K562 (cell line): Measurements from ENCODE around the gene PPM1F. TPM values are rescaled to one million over a fixed set of nuclear protein-coding genes. Genes with fewer than 3 reads are reported as not detected.

Source experiments
- ATAC-seq: fragments of 200-7000 bp; cut with Tn5 transposase; 3 replicates; pipeline ENCODE4 v1.9.1; 2020; ENCODE audit warnings: moderate library complexity
- BruUV-seq: library from RNA; stranded (reverse); fragments of 400-500 nt; replicated peaks from 2 replicates; lab custom pipeline; 2021; lab: Mats Ljungman, UMichigan
- CTCF ChIA-PET: fragments of 300-600 bp; formaldehyde crosslinking; extraction: SDS; loops from one replicate; lab custom pipeline; 2021; ENCODE audit warnings: low intra/inter-chr PET ratio; lab: Yijun Ruan, JAX
- POLR2A ChIA-PET: fragments of 300-600, 350-650 bp; sonication (Branson Sonifier 250); formaldehyde crosslinking; extraction: SDS; loops from one replicate; lab custom pipeline; 2021; ENCODE audit warnings: antibody characterized with exemption, inconsistent platforms; lab: Yijun Ruan, JAX
- DNase-seq, 4 experiments: peaks; one replicate each; pipeline versions ENCODE4 v3.0.0 to v3.0.0-alpha.2; 2011 to 2018; ENCODE audit warnings: low spot score in 3 of 4, mixed read lengths in 3 of 4; ENCODE audit errors: extremely low read depth in 1 of 4
- FAIRE-seq: peaks from 2 replicates; lab custom pipeline; 2011; peaks lifted over from hg19 to GRCh38; lab: Jason Lieb, UNC
- H2AFZ ChIP-seq: 2 replicates; pipeline ENCODE4 v1.6.0; 2011; ENCODE audit warnings: low read depth, low read length, control low read depth, inconsistent platforms
- H3K27ac ChIP-seq: fragments of 200-600 bp; 3 replicates; pipeline ENCODE4 v1.8.0; 2011; ENCODE audit warnings: low read depth, mild to moderate bottlenecking, control low read depth, inconsistent platforms, low read length, moderate library complexity, mixed read lengths; ENCODE audit errors: extremely low read depth
- H3K27me3 ChIP-seq, 2 experiments: fragments of 300-600 bp in 1 of 2; 2 replicates in 1 of 2; 3 replicates in 1 of 2; pipeline versions ENCODE4 v1.6.0 to v1.8.0; 2011; ENCODE audit warnings: inconsistent platforms in 2 of 2, low read length in 2 of 2, mild to moderate bottlenecking in 1 of 2, mixed read lengths in 1 of 2, moderate library complexity in 1 of 2; ENCODE audit not compliant: control insufficient read depth in 2 of 2, insufficient read depth in 2 of 2
- H3K36me3 ChIP-seq: fragments of 300-600 bp; 3 replicates; pipeline ENCODE4 v1.8.0; 2011; ENCODE audit warnings: mild to moderate bottlenecking, low read length, inconsistent platforms; ENCODE audit not compliant: control insufficient read depth, insufficient read depth
- H3K4me1 ChIP-seq, 2 experiments: fragments of 200-600 bp in 1 of 2; replicated peaks in 1 of 2; 2 replicates in 1 of 2; 3 replicates in 1 of 2; pipeline versions ENCODE4 v1.5.1 to v1.8.0; 2011; ENCODE audit warnings: inconsistent platforms in 2 of 2, low read length in 2 of 2, mild to moderate bottlenecking in 1 of 2, mixed read lengths in 1 of 2, moderate library complexity in 1 of 2; ENCODE audit not compliant: control insufficient read depth in 2 of 2, insufficient read depth in 2 of 2
- H3K4me2 ChIP-seq: 2 replicates; pipeline ENCODE4 v1.6.1; 2011; ENCODE audit warnings: low read length, control low read depth, inconsistent platforms, mixed read lengths; ENCODE audit not compliant: insufficient read depth
- H3K4me3 ChIP-seq: fragments of 200-600 bp; sonication (generic), shearing (Covaris generic); 2 replicates; pipeline ENCODE4 v1.5.1; 2016; ENCODE audit warnings: control low read depth, inconsistent platforms
- H3K79me2 ChIP-seq: fragments of 200-600 bp; 3 replicates; pipeline ENCODE4 v1.8.0; 2011; ENCODE audit warnings: low read length, inconsistent platforms; ENCODE audit not compliant: control insufficient read depth, insufficient read depth
- H3K9ac ChIP-seq, 2 experiments: 2 replicates each; pipeline versions ENCODE4 v1.6.0 to v1.6.1; 2011; ENCODE audit warnings: low read depth in 2 of 2, low read length in 2 of 2, control low read depth in 1 of 2, inconsistent platforms in 1 of 2, mild to moderate bottlenecking in 1 of 2, mixed read lengths in 1 of 2; ENCODE audit not compliant: insufficient read depth in 1 of 2
- H3K9me1 ChIP-seq: one replicate; pipeline ENCODE4 v1.6.0; 2011; ENCODE audit warnings: inconsistent platforms, mild to moderate bottlenecking, low read length, moderate library complexity; ENCODE audit not compliant: control insufficient read depth, insufficient read depth
- H3K9me3 ChIP-seq: replicated peaks from 2 replicates; pipeline ENCODE4 v1.5.1; 2011; ENCODE audit warnings: low read depth, low read length, inconsistent platforms; ENCODE audit not compliant: control insufficient read depth, insufficient read depth
- H4K20me1 ChIP-seq: replicated peaks from 2 replicates; pipeline ENCODE4 v1.6.1; 2011; ENCODE audit warnings: low read length, inconsistent platforms, mixed read lengths; ENCODE audit not compliant: control insufficient read depth, insufficient read depth
- ELF4 ChIP-seq: fragments of 450-650 bp; formaldehyde crosslinking; IDR thresholded peaks from 2 replicates; pipeline ENCODE4 v1.4.0; 2022; ENCODE audit warnings: missing genetic modification characterization
- FOXA1 ChIP-seq: fragments of 450-650 bp; IDR thresholded peaks from 2 replicates; pipeline ENCODE4 v1.6.1; 2016; ENCODE audit warnings: mild to moderate bottlenecking, borderline replicate concordance
- PHTF2 ChIP-seq: fragments of 250-450 bp; sonication (Bioruptor Pico); IDR thresholded peaks from 2 replicates; pipeline ENCODE4 v1.5.0; 2021; ENCODE audit warnings: mild to moderate bottlenecking
- POLR2A ChIP-seq: fragments of 450-650 bp; conservative IDR thresholded peaks from 2 replicates; pipeline ENCODE4 v1.6.1; 2016
- RBBP5 ChIP-seq: fragments of 200-600 bp; sonication (generic); IDR thresholded peaks from 2 replicates; pipeline ENCODE4 v1.6.1; 2012; ENCODE audit warnings: borderline replicate concordance, mild to moderate bottlenecking, low read length, control low read depth, inconsistent platforms; ENCODE audit not compliant: insufficient read depth, poor library complexity, severe bottlenecking
- RBFOX2 ChIP-seq: fragments of 200-400 bp; formaldehyde crosslinking; IDR thresholded peaks from 2 replicates; pipeline ENCODE4 v1.6.1; 2017; ENCODE audit warnings: low read depth, mild to moderate bottlenecking, low read length, moderate library complexity
- SIX5 ChIP-seq, 2 experiments: IDR thresholded peaks; 2 replicates each; pipeline ENCODE4 v1.6.1; 2011; ENCODE audit warnings: low read length in 2 of 2, borderline replicate concordance in 1 of 2, low read depth in 1 of 2, mild to moderate bottlenecking in 1 of 2, moderate library complexity in 1 of 2; ENCODE audit not compliant: insufficient read depth in 1 of 2
- SP1 ChIP-seq: sonication (generic); formaldehyde crosslinking; IDR thresholded peaks from 2 replicates; pipeline ENCODE4 v1.8.1; 2022; ENCODE audit warnings: mild to moderate bottlenecking, missing genetic modification reagents
- TAF15 ChIP-seq: fragments of 200-400 bp; formaldehyde crosslinking; IDR thresholded peaks from 2 replicates; pipeline ENCODE4 v1.6.1; 2017; ENCODE audit warnings: mild to moderate bottlenecking, low read depth, low read length, moderate library complexity
- TCF7 ChIP-seq: sonication (generic); IDR thresholded peaks from 2 replicates; pipeline ENCODE4 v1.6.1; 2016; ENCODE audit warnings: antibody characterized with exemption, borderline replicate concordance
- ZKSCAN1 ChIP-seq: fragments of 150-350 bp; IDR thresholded peaks from 2 replicates; pipeline ENCODE4 v1.6.1; 2016; ENCODE audit warnings: low read depth, low read length
- ZNF583 ChIP-seq: fragments of 250-450 bp; sonication (Bioruptor Pico); IDR thresholded peaks from 2 replicates; pipeline ENCODE4 v1.4.0; 2020
- WGBS: fragments of 100-300 bp; shearing (Covaris generic); methylation state at CpG from one replicate; pipeline ENCODE4 v1.1.6; 2016; ENCODE audit warnings: low coverage, mixed read lengths; ENCODE audit not compliant: insufficient coverage; ENCODE audit errors: missing lambda C conversion rate; 5-methylcytosine and 5-hydroxymethylcytosine counted together
- in situ Hi-C: fragments of 300-500 bp; cut with MboI; formaldehyde crosslinking; loops from 4 replicates; pipeline ENCODE4 v1.15.0; 2018; ENCODE audit warnings: inconsistent platforms, mixed read lengths
- intact Hi-C: fragments of 100-400 bp; cut with micrococcal nuclease; formaldehyde crosslinking; loops from 2 replicates; pipeline ENCODE4 v1.14.2; 2022
- polyA plus RNA-seq, 8 experiments: library from polyadenylated mRNA; depleted of rRNA in 4 of 8; stranded (reverse) in 5 of 8; unstranded in 3 of 8; fragments of >200 nt; fragmentation: Nextera tagmentation in 2 of 8; fragmentation: Illumina TruSeq in 1 of 8; extraction: Ambion mirVana in 2 of 8; extraction: Trizol in 1 of 8; gene quantifications; 2 replicates each; pipeline versions ENCODE4 v1.2.1 to v1.2.3, GENCODE V29; 2011 to 2014; ENCODE audit warnings: inconsistent platforms in 1 of 8, missing spikeins in 1 of 8
- total RNA-seq, 7 experiments: library from RNA; depleted of rRNA in 6 of 7; stranded (reverse); fragments of >200 nt in 6 of 7; fragmentation: Illumina TruSeq in 2 of 7; extraction: Trizol in 2 of 7; gene quantifications; 2 replicates each; pipeline versions ENCODE4 v1.2.1 to v1.2.3, GENCODE V29; 2011 to 2021; ENCODE audit warnings: low replicate concordance in 1 of 7
- TF ChIP-seq, protein P1 (sequence below): fragments of 250-450 bp; sonication (Bioruptor Pico); IDR thresholded peaks from 2 replicates; pipeline ENCODE4 v1.9.0; 2021; ENCODE audit warnings: mild to moderate bottlenecking, inconsistent platforms
- TF ChIP-seq, protein P2 (sequence below): sonication (generic); formaldehyde crosslinking; IDR thresholded peaks from 2 replicates; pipeline ENCODE4 v1.9.0; 2022; ENCODE audit warnings: mild to moderate bottlenecking, missing genetic modification reagents
- TF ChIP-seq, protein P3 (sequence below): fragments of 450-650 bp; IDR thresholded peaks from 2 replicates; pipeline ENCODE4 v1.7.1; 2018; ENCODE audit warnings: mild to moderate bottlenecking, low read depth; ENCODE audit not compliant: partially characterized antibody

The PPM1F gene
- total and polyA plus RNA-seq, 9 of the 15 experiments (the other 6 are each of a cell fraction or from before 2014, with no cell fraction given) = 2.1 to 159 (median 64.0) TPM

DNA sequence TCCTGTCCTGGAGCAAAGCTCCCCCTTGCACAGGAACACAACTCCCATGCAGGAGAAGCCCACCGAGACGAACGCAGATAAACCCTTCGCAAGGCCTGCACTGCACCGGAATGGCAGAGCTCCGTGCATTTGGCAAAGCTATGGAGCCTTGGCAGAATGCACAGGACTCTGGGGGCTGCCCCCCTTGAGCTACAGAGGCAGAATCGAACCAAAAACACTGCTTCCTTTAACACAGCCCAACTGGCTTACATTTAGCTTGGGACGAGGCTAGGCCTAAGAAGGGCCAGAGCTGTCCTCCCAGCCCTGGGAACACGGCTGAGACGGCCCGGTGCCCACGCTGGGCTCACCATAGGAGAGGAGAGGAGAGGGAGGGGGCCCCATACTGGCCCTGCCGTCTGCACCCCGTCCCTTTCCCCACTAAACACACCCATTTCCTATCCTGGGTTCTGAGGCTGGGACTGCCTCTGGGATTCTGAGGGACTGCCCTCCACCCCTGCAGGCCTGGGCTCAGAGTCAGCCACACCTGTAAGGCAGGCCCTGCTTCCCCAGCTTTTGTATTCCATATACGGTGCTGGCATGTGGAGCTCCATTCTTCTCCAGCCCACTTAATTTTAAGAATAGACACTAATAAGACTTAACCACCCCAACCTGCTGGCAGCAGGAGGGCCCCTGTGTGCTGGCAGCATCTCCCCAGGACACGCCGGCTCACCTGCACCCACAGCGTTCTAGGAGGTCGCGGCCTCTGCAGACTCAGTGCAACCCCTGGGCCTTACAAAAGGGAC lies 32.9 kb downstream of the PPM1F start:
- intact Hi-C loops (no loop called here), in situ Hi-C loops (no loop called here)
- H3K4me3 ChIP-seq = no peak overlapping the region
- TF ChIP-seq SP1 (CRISPR knock-in tag) = no peak
- peak; percentile 43; the same call in 1 of the 2 replicates for TF ChIP-seq ZKSCAN1
- TF ChIP-seq SIX5 (IDR thresholded peaks at IDR 0.05; ENCODE audit: borderline replicate concordance in 1 of 2, insufficient read depth in 1 of 2, low read depth in 1 of 2, low read length in 2 of 2) = 0 out of 4 replicates have a peak, but pooled peaks of 1 of the 2 experiments have one; percentile 2
- TF ChIP-seq, protein P1, sequence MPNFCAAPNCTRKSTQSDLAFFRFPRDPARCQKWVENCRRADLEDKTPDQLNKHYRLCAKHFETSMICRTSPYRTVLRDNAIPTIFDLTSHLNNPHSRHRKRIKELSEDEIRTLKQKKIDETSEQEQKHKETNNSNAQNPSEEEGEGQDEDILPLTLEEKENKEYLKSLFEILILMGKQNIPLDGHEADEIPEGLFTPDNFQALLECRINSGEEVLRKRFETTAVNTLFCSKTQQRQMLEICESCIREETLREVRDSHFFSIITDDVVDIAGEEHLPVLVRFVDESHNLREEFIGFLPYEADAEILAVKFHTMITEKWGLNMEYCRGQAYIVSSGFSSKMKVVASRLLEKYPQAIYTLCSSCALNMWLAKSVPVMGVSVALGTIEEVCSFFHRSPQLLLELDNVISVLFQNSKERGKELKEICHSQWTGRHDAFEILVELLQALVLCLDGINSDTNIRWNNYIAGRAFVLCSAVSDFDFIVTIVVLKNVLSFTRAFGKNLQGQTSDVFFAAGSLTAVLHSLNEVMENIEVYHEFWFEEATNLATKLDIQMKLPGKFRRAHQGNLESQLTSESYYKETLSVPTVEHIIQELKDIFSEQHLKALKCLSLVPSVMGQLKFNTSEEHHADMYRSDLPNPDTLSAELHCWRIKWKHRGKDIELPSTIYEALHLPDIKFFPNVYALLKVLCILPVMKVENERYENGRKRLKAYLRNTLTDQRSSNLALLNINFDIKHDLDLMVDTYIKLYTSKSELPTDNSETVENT (CRISPR knock-in tag) = peak; percentile 48; the same call in 1 of the 2 replicates
- TF ChIP-seq ELF4 (CRISPR knock-in tag) = no peak
- 0 out of 2 replicates have a peak, but pooled peaks have one; percentile 5 for TF ChIP-seq ZNF583 (CRISPR knock-in tag)
- no peak for TF ChIP-seq RBBP5
- TF ChIP-seq FOXA1 = no peak
- TF ChIP-seq PHTF2 (CRISPR knock-in tag) = 0 out of 2 replicates have a peak, but pooled peaks have one; percentile 20
- no peak; the same call in 1 of the 2 replicates for TF ChIP-seq TCF7
- peak; percentile 40 for TF ChIP-seq RBFOX2
- TF ChIP-seq, protein P2, sequence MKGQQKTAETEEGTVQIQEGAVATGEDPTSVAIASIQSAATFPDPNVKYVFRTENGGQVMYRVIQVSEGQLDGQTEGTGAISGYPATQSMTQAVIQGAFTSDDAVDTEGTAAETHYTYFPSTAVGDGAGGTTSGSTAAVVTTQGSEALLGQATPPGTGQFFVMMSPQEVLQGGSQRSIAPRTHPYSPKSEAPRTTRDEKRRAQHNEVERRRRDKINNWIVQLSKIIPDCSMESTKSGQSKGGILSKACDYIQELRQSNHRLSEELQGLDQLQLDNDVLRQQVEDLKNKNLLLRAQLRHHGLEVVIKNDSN = peak; percentile 13; the same call in 1 of the 2 replicates
- peak; percentile 48; the same call in 1 of the 2 replicates for TF ChIP-seq POLR2A
- TF ChIP-seq TAF15 = peak; percentile 83; the same call in 1 of the 2 replicates
- TF ChIP-seq, protein P3, sequence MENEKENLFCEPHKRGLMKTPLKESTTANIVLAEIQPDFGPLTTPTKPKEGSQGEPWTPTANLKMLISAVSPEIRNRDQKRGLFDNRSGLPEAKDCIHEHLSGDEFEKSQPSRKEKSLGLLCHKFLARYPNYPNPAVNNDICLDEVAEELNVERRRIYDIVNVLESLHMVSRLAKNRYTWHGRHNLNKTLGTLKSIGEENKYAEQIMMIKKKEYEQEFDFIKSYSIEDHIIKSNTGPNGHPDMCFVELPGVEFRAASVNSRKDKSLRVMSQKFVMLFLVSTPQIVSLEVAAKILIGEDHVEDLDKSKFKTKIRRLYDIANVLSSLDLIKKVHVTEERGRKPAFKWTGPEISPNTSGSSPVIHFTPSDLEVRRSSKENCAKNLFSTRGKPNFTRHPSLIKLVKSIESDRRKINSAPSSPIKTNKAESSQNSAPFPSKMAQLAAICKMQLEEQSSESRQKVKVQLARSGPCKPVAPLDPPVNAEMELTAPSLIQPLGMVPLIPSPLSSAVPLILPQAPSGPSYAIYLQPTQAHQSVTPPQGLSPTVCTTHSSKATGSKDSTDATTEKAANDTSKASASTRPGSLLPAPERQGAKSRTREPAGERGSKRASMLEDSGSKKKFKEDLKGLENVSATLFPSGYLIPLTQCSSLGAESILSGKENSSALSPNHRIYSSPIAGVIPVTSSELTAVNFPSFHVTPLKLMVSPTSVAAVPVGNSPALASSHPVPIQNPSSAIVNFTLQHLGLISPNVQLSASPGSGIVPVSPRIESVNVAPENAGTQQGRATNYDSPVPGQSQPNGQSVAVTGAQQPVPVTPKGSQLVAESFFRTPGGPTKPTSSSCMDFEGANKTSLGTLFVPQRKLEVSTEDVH = peak; percentile 28

More for the DNA sequence above, 32.9 kb downstream of the PPM1F start:
- no peaks in the 10 kb centered on the region for H3K27me3 ChIP-seq
- BruUV-seq = no TSS peak
- H3K9me1 ChIP-seq = no peaks in the 10 kb centered on the region
- DNase-seq (peak in 1 of 4 experiments; percentile 63), ATAC-seq (peak; percentile 5), FAIRE-seq (no peak)
- no peak overlapping the region for H3K27ac ChIP-seq
- H3K79me2 ChIP-seq = no peaks in the 10 kb centered on the region
- no peak overlapping the region for H2AFZ ChIP-seq
- WGBS = 71% methylated on average over 20 of the region's 20 CpGs
- ChIA-PET CTCF (interaction anchor here (0.6 kb wide), 1 partner anchor 19 kb away, joined by 4 read pairs; no protein-coding TSS in a partner anchor), POLR2A (interaction anchor here (0.5 to 49.7 kb wide), 9 partner anchors 0 to 1051 kb away, joined by 3 to 1041 read pairs (median 3); partner anchors contain the start of genes PPM1F and SDF2L1)
- peak overlapping the region in 1 of 2 experiments; percentile 6; a peak in 2 of 4 replicates for H3K9ac ChIP-seq
- H3K36me3 ChIP-seq = no peaks in the 10 kb centered on the region
- no peaks in the 10 kb centered on the region for H3K9me3 ChIP-seq
- no peak overlapping the region for H3K4me2 ChIP-seq
- peaks cover 0 to 49% of the 10 kb centered on the region in 2 experiments; a peak in 3 of 5 replicates for H3K4me1 ChIP-seq
- peaks cover 32% of the 10 kb centered on the region for H4K20me1 ChIP-seq
